Limb (tissue), 2 donors: ENCODE measurements around the gene S100A11.

Source experiments
- DNase-seq, 2 donors: peaks; one replicate each; pipeline ENCODE4 v3.0.0-alpha.2; 2016; ENCODE audit errors: extremely low spot score in 2 of 2

S100A11 gene

DNA sequence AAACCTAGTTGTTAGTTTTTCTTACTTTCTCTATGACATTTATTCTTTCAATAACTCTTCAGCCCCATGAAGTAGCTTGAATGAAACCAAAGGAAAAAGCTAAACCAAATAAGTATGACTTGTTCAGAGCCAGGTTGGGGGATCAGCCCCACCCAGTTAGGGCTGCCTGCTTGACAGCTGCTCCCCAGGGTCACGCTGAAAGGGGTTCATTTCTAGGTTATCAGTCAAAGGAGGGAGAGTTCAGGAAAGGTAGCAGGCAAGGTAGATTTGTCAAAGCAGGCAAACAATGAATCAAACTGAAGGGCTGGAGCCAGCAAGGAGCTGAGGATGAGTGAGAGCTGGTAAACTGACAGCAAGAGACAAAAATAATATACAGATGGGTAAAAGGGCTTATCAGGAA lies 3.1 kb upstream of the S100A11 start:
- no peak for DNase-seq

DNA sequence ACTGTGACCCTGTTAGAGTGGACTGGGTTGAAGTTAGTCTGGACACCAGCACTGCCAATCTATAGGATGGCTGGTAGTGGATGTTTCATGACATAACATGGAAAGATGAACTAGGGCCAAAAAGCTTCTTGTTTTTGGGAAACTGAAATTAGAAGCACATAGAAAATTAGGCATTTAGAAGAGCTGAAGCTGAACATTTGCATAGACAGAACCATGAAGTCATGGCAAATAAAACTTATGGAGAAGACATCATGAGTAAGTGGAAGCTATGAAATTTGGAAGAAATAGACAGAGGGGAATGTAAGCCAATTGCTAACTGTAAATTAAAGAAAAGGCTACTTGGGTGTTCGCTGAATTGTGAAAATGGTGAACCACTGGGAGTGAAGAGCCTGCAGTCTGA lies 2.7 kb upstream of the S100A11 start:
- no peak for DNase-seq

DNA sequence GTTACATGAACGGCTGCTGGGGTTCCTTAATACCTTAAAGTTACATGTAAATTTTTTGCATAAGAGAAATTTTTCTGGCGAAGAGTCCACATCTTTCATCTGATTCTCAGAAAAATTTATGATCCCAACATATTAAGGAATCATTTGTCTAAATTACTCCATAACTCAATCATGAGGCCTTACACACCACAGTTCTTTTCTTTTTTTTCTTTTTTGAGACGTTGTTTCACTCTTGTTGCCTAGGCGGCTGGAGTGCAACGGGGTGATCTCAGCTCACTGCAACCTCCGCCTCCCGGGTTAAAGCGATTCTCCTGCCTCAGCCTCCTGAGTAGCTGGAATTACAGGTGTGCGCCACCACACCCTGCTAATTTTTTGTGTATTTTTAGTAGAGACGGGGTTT lies 2.1 kb upstream of the S100A11 start:
- no peak for DNase-seq

DNA sequence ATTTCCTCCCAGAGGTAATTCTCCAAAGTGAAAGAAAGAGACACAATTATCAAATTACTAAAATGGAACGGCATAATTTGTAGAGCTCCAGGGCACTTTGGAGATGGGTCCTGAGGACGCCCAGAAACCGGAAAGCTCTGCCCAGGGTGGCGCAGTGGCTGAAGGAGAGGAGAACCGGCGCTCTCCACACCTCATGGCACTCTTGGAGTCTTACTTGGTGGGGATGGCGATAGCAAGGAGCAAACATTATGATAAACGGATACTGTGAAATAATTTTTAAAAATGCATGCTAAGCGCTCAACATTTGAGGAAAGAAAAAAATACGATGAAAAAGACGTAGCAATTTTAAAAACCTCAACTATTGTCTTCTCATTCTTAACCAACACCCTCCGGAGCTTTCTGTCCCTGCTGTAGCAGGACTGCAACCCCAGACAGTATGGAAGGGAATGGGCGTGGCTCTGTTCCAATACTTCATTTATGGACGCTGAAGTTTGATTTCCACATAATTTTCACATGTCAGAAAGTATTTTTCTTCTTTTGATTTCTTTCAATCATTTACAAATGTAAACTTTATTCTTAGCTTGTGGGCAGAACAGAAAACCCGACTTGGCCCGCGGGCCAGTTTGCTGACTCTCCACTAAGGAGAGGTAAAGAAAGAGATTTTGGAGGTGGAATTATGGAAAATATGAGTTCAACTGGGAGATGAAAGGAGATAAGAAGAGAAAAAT lies 1.1 kb downstream of the S100A11 start:
- peak in 1 of 2 donors; percentile 63 for DNase-seq

DNA sequence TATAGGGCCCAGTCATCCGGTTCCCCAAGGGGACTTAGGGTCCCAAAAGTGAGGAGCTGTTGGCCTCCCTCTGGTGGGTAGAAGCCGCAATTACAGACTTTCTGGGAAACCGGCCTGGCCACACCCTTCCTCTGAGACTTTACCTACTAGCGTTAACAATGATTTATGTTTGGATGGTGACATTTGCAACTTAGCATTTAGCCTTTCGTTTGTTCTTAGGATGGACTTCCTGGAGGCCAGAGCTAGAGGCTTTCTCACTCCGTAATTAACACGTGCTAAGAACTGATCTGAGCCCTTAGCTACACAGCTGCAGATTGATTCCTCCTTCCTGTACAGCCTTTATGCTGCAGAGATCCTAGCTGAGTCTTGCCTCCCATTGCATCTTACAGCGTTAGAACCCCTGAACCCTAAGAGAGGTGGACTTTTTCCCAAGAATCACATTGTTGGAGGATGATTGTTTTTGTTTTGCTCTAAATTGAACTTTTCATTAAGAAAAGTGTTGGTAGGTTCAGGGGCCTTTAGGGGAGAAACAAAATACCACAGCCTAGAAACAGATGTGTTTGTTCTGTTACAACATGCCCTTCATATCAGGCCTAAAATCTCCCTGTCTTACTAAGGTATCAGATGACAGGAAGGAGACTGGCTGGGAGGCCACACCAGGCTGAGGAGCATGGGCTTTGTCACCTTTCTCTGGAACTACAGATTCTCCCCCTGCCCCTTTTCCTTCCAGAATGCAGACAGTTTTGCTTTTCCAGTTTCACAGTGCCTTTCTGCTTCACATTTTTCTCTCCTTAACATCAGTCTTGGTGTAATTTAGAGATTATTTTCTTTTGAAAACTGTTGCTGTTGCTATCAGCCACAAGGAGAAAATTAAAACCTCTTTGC lies 1.9 kb downstream of the S100A11 start:
- DNase-seq, result peak; percentile 56 to 66

DNA sequence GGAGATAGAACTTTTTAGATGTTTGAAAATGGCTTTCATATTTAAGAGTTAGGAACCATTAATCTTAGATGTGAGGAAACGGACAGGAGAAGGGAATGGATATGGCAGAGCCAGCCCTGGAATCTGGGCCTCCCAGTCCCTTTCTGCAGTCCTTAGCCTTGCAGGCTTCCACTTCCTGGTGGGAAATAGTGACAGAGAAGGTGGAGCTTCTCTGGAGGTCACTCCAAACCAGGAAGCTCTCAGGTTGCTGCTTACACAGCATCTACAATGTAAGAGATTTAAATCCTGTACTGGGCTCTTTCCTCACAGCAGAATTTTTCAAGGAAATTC lies 2.5 kb downstream of the S100A11 start:
- no peak for DNase-seq

DNA sequence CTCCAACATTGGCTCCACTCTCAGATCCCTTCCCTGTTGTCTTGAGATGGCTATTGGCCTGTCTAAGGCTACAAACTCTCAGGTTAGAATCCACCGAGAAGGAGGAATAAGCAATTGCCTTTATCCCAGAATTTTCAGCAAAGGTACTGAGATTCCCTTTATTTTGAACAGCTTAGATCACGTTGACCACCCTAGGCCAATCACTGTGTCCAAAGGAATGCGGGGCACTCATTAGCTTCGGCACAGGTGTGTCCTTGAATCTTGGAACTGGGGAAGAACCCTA lies 6.9 kb downstream of the S100A11 start:
- no peak for DNase-seq

DNA sequence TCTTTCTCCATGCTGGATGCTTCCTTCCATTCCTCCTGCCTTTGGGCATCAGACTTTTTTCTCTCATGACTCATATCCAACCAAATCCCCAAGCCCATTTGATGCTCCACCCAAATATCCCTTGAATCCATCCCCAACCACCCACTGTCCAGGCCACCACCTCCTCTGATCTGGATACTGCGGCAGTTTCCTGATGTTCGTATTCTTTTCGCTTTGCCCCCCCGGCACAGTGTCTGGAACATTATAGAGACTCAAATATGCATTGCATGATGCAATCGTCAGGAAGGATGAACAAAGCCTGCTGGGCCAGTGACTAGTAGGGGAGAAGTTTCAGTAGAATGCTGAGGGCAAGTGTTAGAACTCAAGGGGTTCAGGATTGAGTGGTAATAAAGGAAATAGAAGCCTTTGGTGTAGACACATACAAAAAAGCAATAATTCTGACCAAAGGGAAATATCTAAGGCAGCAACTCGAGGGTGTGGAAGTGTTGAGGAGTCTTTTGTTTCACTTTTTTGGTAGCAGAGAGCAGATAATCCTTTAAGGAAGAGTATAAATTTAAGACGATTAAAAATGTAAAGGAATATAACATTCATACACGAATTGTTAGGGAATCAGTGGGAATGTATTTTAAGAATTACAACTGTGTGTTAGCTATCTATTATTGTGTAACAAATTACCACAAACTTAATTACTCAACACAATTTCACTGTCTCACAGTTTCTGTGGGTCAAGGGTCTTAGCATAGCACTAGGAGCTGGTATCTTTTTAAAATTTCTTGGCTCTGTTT lies 7.5 kb downstream of the S100A11 start:
- DNase-seq, result no peak

DNA sequence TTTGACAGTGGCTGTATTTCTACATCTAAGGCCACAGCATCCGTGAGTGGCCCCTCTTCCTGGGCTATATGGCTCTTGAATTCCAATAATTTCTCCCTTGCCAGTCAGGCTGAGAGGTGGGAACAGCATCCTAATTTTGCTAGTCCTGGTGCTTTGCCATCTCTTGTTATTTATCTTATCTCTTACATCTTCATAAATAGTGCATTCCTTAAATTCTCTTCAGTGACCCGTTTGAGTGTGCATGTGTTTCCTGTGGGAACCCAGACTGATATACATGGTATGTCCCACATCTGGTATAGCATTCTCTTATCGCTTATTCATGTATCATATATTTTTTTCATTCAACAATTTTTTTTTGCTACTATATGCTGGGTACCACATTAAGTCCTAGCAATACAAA lies 9.9 kb downstream of the S100A11 start:
- DNase-seq, result no peak

DNA sequence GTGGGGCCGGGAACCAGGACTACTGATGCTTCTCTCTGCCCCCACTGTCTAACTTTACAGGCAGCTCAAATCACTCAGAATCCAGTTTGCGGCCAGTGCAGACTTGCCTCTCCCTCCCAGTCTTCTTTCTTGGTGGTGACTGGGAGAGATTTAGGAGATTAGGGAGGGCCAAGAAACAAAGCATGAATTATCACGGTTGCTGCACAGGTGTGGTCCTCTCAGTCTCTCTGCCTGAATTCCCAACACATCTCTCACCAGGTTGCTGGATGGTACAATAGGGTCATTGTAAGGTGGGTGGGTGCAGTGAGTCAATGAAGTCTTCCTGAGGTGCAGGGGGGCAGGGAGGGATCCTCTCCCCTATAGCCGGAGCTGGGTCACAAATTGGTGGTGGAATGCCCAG lies 12.6 kb downstream of the S100A11 start:
- DNase-seq, result no peak

DNA sequence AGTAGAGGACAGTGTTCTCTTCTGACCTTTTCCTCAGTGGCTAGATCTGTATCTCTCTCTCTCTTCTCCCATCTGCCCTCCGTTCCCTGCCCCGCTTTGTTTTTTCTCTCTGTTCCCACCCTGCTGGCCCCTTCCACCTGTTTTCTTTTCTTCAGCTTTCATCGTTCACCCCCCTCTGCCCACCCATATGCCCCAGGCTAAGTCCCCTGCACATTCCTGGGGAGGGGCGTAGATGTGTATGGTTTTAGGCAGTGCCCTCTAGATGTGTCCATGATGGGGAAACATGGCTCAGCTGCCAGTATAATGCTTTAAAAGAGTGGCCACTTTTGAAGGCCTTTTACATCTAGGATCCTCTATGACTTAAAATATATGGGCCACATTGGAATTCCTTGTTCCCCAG lies 13.6 kb downstream of the S100A11 start:
- no peak for DNase-seq

DNA sequence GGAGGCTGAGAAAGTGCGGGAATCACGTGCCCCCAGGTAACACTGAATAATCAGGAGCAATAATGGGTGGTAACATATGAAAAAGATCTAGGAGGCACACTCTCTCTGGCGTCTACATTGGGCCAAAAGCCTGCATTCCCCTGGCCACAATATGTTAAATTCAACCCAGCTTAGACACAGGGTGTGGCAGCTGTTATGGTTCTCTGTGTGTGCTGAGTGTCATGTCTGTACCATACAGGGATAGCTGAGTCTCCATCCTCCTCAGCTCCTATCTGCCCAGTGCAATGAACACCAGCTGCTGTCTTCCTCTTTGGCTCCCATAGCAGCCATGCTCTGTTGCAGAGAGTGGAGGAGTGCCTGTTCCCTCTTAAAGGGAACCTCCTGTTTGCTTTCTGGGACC lies 14.3 kb downstream of the S100A11 start:
- no peak for DNase-seq

DNA sequence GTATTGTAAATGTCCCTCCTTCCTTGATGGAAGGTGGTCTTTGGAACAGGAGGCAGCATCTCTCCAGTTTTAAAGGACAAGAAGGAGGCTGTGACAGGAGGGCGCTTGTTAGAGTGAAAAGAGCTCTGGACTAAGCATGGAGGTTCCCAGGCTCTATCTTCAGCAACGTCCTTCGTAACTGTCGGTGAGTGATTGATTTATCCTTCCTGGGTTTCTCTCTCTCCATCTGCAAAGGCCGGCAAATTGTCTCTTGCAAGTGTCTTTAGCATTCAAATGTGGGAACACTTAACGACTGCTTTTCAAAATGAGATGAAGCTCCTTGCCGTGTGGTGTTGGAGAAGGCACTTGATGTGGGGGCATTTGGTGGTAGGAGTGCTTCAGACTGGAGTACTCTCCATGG lies 15.2 kb downstream of the S100A11 start:
- DNase-seq, result no peak

DNA sequence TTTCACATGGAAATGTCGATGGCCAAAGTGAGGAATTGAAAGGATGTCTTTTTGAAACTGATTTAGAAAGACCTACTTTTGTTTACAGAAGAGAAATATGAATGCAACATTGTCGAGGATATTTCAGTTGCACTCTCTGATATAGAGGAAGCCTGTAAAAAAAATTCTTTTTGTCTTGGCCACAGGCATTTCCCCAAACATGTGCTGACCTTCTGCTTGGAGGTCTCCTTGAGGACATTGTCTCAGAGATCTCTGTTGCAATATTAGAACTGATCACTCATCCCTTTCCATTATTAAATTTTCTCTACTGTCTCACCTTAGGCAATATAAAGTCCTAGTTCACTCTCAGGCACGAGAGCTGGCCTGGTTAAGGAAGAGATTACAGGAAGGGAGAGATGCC lies 16.0 kb downstream of the S100A11 start:
- no peak for DNase-seq

DNA sequence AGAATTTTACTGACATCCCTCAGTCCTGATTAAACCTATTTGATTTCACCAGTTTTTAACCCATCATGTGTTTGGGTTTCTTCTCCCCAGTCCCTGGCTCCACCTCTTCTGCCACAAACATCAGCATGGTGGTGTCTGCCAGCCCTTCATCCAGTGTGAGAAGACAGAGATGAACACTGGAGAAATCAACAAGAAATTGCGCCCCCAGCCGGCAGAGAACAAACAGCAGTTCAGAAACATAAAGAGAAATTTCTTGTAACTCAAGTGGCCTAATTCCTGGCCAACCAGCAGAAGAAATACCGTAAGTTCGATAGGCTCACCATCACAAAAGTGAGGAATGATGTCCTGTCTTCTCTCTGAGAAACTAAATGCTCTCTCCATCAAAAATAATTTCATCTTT lies 18.3 kb downstream of the S100A11 start:
- no peak for DNase-seq

DNA sequence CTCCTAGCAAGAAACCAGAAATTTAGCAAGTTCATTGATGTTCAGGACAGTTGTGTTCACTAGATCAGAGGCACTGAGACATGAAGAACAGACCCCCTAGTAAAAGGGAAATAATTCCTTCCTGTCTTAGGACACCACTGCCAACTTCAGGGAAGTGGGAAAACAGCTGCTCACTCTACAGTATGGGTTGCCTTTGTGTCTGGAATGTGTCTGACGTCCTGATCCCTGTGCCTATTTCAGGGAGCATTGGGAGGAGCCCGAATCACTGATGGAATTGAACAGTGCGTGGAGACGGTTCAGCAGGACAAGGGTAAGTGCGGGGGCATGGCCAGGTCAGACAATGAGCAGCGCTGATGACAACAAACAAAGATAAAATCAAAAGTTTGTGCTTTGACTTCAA lies 21.0 kb downstream of the S100A11 start:
- DNase-seq, result no peak

DNA sequence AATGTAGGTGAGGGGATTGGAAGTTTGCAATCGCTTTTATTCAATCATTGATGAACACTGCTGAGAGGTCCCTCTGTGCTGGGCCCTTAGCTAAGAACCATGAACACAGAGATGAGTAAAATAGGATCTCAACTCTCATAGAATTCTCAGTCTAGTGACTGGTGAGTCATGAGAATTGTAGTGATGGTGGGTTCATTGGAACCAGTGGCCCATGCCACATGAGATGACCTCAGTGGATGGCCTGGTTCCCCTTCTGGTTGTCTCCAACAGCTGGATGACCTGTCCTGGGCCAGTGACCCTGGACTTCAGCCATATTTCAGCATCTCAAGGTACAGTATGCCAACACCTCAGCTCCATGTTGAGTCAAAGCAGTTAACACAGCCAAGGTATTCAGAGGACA lies 21.9 kb downstream of the S100A11 start:
- no peak for DNase-seq

DNA sequence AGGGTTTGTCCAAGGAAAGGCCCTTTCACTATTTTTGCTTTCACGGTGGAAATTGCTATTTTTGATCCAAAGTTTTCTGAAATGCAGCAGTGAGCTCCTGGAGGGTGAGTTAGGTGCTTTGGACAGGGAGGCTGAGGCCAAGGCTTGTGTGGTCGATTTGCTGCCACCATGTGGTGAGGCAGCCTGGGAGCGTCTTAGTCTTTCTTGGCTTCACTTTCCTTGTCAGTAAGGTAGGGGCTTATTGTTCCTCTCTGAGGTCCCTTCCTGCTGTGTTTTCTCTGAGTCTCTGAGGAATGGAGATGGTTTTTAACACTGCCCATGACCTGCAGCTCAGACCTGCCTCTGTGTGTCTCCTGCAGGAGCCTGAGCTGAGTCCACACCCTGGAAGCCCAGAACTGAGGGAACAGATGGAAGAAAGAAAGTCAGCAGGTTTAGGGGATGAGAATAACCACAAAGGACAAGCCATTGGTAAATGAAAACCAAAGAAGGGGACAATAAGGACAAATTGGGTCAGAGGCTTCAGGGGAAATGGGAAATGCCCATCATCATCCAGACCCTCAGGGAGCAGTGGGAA lies 23.1 kb downstream of the S100A11 start:
- DNase-seq, result no peak

DNA sequence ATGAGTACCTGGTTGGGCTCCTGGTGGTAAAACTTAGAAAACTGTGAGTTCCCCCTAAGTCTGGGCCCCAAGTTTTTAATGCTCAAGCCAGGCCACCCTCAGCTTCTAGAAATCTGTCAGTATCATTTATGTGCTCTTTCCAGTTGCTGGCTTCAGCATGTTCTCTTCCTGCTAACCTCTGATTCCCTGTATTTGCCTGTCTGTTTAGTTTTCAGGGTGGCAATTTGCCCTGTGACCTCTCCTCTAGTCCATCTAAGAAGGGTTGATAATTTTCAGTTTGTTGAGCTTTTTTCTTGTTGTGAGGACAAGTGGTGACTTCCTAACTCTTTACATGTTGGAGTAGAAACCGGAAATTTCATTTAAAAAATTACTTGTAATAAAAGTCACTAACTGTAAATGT lies 27.1 kb downstream of the S100A11 start:
- no peak for DNase-seq

DNA sequence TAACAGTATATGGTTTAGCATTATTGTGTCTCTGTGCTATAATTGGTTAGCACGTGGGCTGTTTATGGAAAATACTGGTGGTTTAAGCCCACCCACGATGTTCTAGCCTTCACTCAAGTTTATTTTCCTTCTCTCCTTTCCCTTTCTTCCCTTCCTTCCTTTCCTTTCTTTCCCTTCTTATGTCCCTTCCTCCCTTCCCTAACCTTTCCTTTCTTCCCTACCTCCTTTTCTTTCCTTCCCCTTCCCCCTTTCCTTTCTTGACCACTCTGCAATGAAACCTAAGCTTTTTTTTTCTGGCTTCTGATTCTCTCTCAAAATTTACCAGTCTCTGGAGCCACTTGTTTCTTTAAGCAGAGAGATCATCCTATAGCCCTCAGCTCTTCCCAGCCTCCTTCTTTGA lies 29.8 kb downstream of the S100A11 start:
- no peak for DNase-seq

DNA sequence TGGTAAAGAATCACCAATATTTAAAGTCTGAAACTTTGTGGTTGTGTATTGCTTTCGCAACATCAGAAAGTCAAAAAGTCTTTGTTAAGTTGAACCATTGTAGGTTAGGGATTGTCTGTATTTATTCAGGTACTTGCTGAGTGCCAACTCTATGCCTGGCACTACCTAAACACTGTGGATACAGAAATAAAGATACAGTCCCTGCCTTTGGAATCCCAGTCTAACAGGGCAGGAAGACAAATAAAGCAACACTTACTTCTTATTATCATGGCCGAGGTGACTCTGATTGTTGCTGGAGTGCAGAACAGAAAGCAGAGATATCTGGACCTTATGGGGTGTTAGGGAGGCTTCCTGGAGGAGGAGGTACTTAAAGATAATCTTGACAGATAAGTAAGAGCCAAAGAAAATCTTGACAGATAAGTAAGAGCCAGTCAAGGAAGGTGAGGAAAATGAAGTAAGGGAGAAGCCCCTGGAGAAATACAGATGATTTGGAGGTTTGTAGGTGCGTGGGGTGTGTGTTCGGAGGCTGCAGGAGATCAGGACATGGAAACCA lies 31.4 kb downstream of the S100A11 start:
- DNase-seq, result no peak

DNA sequence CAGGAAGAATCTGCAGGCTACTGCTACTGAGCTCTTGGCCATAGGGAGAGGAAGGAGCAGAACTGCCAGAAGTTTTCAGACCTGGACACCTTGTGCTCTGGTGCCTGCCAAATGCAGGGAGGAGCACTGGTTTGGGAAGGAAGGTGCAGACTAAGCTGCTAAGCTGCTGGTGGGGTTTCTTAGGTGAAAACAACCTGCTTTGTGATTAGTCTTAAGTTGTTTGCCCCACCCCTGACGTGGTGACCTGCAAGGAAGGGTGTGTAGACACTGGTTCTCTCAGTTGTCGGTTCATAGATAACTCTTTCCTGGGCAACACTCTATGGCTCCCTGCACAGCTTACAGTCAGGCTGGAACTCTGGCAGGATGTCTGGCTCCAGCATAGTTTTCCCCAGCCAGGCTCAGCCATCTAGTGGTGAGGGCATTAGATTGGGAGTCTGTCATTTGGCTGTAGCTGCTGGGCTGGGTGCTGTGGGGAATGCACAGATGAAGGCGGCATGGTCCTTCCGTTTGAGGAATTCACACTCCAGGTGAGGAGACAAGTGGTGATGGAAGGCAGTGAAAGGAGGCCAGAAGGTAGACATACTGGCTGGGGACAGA lies 32.9 kb downstream of the S100A11 start:
- DNase-seq, result no peak
